SU-DHL-6 (cell line): ENCODE results near the gene KCNE1.

ENCODE experiments used
- H2AFZ ChIP-seq: fragments of 200-600 bp; sonication (generic); 2 replicates; pipeline ENCODE4 v1.6.1; 2014; ENCODE audit warnings: low read depth, mild to moderate bottlenecking, moderate library complexity, mixed read lengths, antibody characterized with exemption, low read length; ENCODE audit not compliant: severe bottlenecking
- H3F3A ChIP-seq: fragments of 200-600 bp; shearing (Covaris generic); 2 replicates; pipeline ENCODE4 v1.6.0; 2016; ENCODE audit warnings: antibody characterized with exemption, mild to moderate bottlenecking; ENCODE audit not compliant: insufficient read depth
- H3K27ac ChIP-seq: fragments of 200-600 bp; sonication (generic); 2 replicates; pipeline ENCODE4 v1.5.1; 2016; ENCODE audit warnings: low read depth, mild to moderate bottlenecking, low read length, moderate library complexity, mixed read lengths
- H3K27me3 ChIP-seq: fragments of 200-600 bp; sonication (generic), shearing (Covaris generic); 2 replicates; pipeline ENCODE4 v1.6.0; 2014; ENCODE audit warnings: mild to moderate bottlenecking, low read length
- H3K36me3 ChIP-seq: fragments of 200-600 bp; sonication (generic); 2 replicates; pipeline ENCODE4 v1.6.1; 2014; ENCODE audit warnings: mild to moderate bottlenecking, low read length, mixed read lengths
- H3K4me2 ChIP-seq: fragments of 300-600, 200-600 bp; shearing (Covaris generic), sonication (generic); 2 replicates; pipeline ENCODE4 v1.6.0; 2014; ENCODE audit warnings: low read length, low read depth, mild to moderate bottlenecking; ENCODE audit not compliant: poor library complexity, severe bottlenecking
- H3K4me3 ChIP-seq: fragments of 200-600 bp; sonication (generic); 2 replicates; pipeline ENCODE4 v1.5.1; 2014; ENCODE audit warnings: antibody characterized with exemption, low read length, mild to moderate bottlenecking, mixed read lengths; ENCODE audit not compliant: insufficient read depth, poor library complexity, severe bottlenecking
- H3K79me2 ChIP-seq: fragments of 200-600 bp; sonication (generic); 2 replicates; pipeline ENCODE4 v1.6.1; 2014; ENCODE audit warnings: mild to moderate bottlenecking, low read length, moderate library complexity; ENCODE audit not compliant: insufficient read depth
- H3K9ac ChIP-seq: fragments of 200-600 bp; sonication (generic); 2 replicates; pipeline ENCODE4 v1.7.0; 2014; ENCODE audit warnings: mild to moderate bottlenecking, low read length
- H3K9me2 ChIP-seq: fragments of 200-600 bp; sonication (generic); replicated peaks from 2 replicates; pipeline ENCODE4 v1.6.1; 2014; ENCODE audit warnings: low read length; ENCODE audit not compliant: insufficient read depth
- H3K9me3 ChIP-seq: fragments of 200-600 bp; sonication (generic); 2 replicates; pipeline ENCODE4 v1.6.1; 2014; ENCODE audit warnings: low read length, mixed read lengths; ENCODE audit not compliant: insufficient read depth
- H4K20me1 ChIP-seq: fragments of 200-600 bp; sonication (generic); 2 replicates; pipeline ENCODE4 v1.6.1; 2014; ENCODE audit warnings: low read depth, mild to moderate bottlenecking, antibody characterized with exemption, low read length, moderate library complexity, mixed read lengths
- EZH2phosphoT487 ChIP-seq: fragments of 200-600 bp; sonication (generic), shearing (Covaris generic); conservative IDR thresholded peaks from 2 replicates; pipeline ENCODE4 v1.6.1; 2018; ENCODE audit warnings: mild to moderate bottlenecking, antibody characterized with exemption, low read length, moderate library complexity, mixed read lengths
- TF ChIP-seq, protein P1 (sequence below): fragments of 200-600 bp; sonication (generic); IDR thresholded peaks from one replicate; pipeline ENCODE4 v1.5.1; 2017; ENCODE audit warnings: antibody characterized with exemption, mild to moderate bottlenecking, low read length, moderate library complexity; ENCODE audit not compliant: insufficient read depth, poor library complexity, severe bottlenecking

The KCNE1 gene

DNA sequence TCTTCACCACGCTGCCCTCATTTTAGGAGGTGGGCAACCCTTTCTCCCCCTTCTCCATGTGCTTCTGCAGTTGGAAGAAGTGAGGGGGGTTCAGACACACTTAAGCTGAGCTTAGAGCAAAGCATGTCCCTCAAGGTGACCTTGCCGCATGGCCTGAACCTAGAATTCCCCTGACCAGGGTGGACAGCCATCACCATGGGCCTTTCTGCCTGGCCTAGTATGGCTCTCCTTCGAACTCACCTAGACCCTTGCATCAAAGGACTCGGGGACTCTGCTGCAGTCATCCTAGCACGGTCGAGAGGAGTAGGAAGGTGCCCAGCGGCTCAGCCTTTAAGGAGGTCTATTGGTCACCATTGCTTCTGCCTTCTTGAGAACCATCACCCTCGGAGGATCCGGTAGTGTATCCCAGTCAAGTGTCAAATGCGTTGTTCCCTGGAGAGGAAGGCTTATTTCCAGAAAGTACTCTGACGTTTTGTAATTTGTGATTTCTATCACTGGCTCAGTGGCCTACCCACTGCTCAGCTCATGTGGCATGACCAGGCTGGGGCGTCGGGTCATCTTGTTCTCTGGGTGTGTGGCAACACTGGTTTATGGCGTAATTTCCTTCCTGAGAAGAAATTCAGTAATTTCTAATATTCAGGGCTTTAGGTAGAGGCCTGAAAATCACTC, at the start of gene KCNE1:
Gene KCNE1, minus strand, starts transcription at position 424 of the 669 bp plus-strand sequence. CDS start 62,576 bp downstream, outside the sequence.
- H4K20me1 ChIP-seq = no peaks in the 10 kb centered on the region
- H3K9me2 ChIP-seq = no peaks in the 10 kb centered on the region
- no peaks in the 10 kb centered on the region for H3F3A ChIP-seq
- no peak within 1 kb of the TSS for H3K4me2 ChIP-seq
- H3K27me3 ChIP-seq = no peaks in the 10 kb centered on the region
- no peaks in the 10 kb centered on the region for H3K36me3 ChIP-seq
- H3K9ac ChIP-seq = no peak within 1 kb of the TSS
- no peak within 1 kb of the TSS for H3K27ac ChIP-seq
- no peaks in the 10 kb centered on the region for H3K79me2 ChIP-seq
- no peak within 1 kb of the TSS for H3K4me3 ChIP-seq
- TF ChIP-seq, protein P1, sequence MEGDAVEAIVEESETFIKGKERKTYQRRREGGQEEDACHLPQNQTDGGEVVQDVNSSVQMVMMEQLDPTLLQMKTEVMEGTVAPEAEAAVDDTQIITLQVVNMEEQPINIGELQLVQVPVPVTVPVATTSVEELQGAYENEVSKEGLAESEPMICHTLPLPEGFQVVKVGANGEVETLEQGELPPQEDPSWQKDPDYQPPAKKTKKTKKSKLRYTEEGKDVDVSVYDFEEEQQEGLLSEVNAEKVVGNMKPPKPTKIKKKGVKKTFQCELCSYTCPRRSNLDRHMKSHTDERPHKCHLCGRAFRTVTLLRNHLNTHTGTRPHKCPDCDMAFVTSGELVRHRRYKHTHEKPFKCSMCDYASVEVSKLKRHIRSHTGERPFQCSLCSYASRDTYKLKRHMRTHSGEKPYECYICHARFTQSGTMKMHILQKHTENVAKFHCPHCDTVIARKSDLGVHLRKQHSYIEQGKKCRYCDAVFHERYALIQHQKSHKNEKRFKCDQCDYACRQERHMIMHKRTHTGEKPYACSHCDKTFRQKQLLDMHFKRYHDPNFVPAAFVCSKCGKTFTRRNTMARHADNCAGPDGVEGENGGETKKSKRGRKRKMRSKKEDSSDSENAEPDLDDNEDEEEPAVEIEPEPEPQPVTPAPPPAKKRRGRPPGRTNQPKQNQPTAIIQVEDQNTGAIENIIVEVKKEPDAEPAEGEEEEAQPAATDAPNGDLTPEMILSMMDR = no peak
- no peak for TF ChIP-seq EZH2phosphoT487
- H3K9me3 ChIP-seq = no peaks in the 10 kb centered on the region
- no peak within 1 kb of the TSS for H2AFZ ChIP-seq

DNA sequence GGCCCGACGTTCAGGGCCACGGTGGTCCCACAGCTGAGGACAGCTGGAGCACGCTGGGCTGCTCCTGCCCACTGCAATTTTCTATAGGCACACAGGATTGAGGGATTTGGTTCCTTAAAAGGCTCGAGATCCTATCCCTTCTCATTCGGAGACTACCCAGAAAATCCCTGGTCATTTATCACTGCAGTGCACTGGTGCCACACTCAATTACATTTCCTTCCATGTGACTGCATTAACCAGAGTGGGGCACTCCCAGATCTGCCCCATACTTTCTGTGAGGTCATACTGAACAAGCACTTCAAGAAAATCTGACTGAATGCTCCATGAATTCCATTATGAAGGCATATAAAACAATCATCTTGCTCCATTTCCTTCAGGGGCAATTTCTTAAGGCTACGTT, 49.8 kb upstream of the KCNE1 start:
- no peak for TF ChIP-seq EZH2phosphoT487
- TF ChIP-seq, protein P1 = no peak
- no peaks in the 10 kb centered on the region for H3K79me2 ChIP-seq
- H2AFZ ChIP-seq = no peak overlapping the region
- no peak overlapping the region for H3K27ac ChIP-seq
- H3K9ac ChIP-seq = no peak overlapping the region
- H3K36me3 ChIP-seq = no peaks in the 10 kb centered on the region
- H4K20me1 ChIP-seq = no peaks in the 10 kb centered on the region
- no peak overlapping the region for H3K4me3 ChIP-seq
- no peaks in the 10 kb centered on the region for H3F3A ChIP-seq
- no peaks in the 10 kb centered on the region for H3K27me3 ChIP-seq
- H3K9me3 ChIP-seq = no peaks in the 10 kb centered on the region
- H3K9me2 ChIP-seq = no peaks in the 10 kb centered on the region
- H3K4me2 ChIP-seq = no peak overlapping the region

DNA sequence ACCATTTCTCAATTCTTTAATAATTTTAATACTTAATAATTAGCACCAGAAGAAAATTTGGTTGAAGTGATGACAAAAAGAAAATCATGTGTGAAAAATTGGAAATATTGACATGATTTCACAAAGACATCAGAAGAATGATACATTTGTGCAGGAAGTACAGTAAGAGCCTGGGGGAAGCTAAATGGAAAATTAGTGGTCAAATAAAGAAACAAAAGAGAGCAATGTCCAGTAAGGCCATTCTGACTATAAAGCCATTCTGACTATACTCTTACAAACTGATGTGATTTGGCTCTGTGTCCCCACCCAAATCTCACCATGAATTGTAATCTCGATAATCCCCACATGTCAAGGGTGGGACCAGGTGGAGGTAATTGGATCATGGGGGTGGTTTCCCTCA, 48.6 kb upstream of the KCNE1 start:
- no peaks in the 10 kb centered on the region for H3K9me2 ChIP-seq
- H3F3A ChIP-seq = no peaks in the 10 kb centered on the region
- H3K79me2 ChIP-seq = no peaks in the 10 kb centered on the region
- no peak overlapping the region for H3K9ac ChIP-seq
- no peaks in the 10 kb centered on the region for H3K9me3 ChIP-seq
- H3K27me3 ChIP-seq = no peaks in the 10 kb centered on the region
- no peak overlapping the region for H2AFZ ChIP-seq
- H3K4me3 ChIP-seq = no peak overlapping the region
- H4K20me1 ChIP-seq = no peaks in the 10 kb centered on the region
- no peak overlapping the region for H3K27ac ChIP-seq
- no peak overlapping the region for H3K4me2 ChIP-seq
- no peak for TF ChIP-seq EZH2phosphoT487
- H3K36me3 ChIP-seq = no peaks in the 10 kb centered on the region

DNA sequence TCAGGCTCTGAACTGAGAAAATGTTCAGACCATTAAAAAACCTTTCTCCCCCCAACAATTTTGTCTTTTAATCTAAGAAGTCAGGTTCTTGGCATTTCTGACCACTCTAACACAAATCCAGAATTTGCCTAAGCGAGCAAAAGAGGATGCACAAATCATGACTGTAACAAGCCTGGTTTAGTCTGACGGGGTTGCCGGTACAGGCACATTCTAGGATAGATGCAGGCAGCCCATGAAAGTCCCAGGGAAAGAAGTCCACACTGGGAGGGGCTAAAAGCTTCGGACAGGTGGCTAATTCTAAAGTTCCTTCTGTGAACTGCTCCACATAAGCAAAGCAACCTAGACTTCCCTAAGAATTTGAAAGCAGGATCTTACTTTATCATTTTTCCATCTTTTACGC, 48.0 kb upstream of the KCNE1 start:
- H3K9me2 ChIP-seq = no peaks in the 10 kb centered on the region
- H3K79me2 ChIP-seq = no peaks in the 10 kb centered on the region
- H2AFZ ChIP-seq = no peak overlapping the region
- TF ChIP-seq EZH2phosphoT487 = no peak
- TF ChIP-seq, protein P1 = no peak
- no peak overlapping the region for H3K4me3 ChIP-seq
- H3K27ac ChIP-seq = no peak overlapping the region
- no peaks in the 10 kb centered on the region for H3F3A ChIP-seq
- H3K9ac ChIP-seq = no peak overlapping the region
- no peaks in the 10 kb centered on the region for H4K20me1 ChIP-seq
- H3K36me3 ChIP-seq = no peaks in the 10 kb centered on the region
- H3K4me2 ChIP-seq = no peak overlapping the region
- H3K9me3 ChIP-seq = no peaks in the 10 kb centered on the region
- H3K27me3 ChIP-seq = no peaks in the 10 kb centered on the region
